Breast epithelium (tissue), 3 donors: ENCODE results near the gene IRAK3.
"Not testable (repeated sequence)": the region's sequence is repeated elsewhere in the genome, so short reads cannot be mapped to it uniquely, and the experiment has no call there.

Experiments used
- CTCF ChIP-seq, 3 donors: fragments of 450-650 bp; IDR thresholded peaks; one replicate each; pipeline ENCODE4 v1.5.1; 2016 to 2017; ENCODE audit warnings: antibody characterized with exemption in 3 of 3, mild to moderate bottlenecking in 3 of 3, moderate library complexity in 3 of 3
- POLR2AphosphoS5 ChIP-seq, 3 donors: sonication (generic); formaldehyde crosslinking; IDR thresholded peaks; one replicate each; pipeline ENCODE4 v1.6.1; 2017; ENCODE audit warnings: antibody characterized with exemption in 3 of 3

- not testable (repeated sequence) for TF ChIP-seq CTCF, POLR2AphosphoS5 (IDR thresholded peaks at IDR 0.05)
These were observed 46.0 kb downstream of the IRAK3 start for GRCh38 chr12:66234773-66235625.
